Activated effector memory CD4-positive, alpha-beta T cell treated with Interleukin-2 at 50 U/mL for 16 hours (primary cell): ENCODE results near the gene APOBEC3B.
"Not testable (repeated sequence)": the region's sequence is repeated elsewhere in the genome, so short reads cannot be mapped to it uniquely, and the experiment has no call there.

Source experiments
- DNase-seq: peaks from one replicate; pipeline ENCODE4 v3.0.0-alpha.2; 2020

Gene APOBEC3B

DNA sequence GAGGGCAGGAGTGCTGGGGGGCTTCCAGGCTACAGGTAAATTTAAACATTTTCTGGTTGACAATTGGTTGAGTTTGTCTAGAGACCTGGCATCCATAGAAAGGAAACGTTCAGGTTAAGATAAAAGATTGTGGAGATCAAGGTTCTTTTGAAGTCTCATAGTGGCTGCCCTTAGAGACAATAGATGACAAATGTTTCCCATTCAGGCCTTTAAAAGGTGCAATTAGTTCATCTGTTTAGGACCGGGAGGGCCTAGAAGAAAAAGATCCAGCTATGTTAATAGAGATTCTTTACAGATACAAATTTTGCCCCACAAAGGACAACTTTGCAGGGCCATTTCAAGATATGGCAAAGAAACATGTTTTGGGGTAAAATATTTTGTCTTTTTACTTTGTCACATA, 54.9 kb downstream of the APOBEC3B start:
- DNase-seq = not testable (repeated sequence)

DNA sequence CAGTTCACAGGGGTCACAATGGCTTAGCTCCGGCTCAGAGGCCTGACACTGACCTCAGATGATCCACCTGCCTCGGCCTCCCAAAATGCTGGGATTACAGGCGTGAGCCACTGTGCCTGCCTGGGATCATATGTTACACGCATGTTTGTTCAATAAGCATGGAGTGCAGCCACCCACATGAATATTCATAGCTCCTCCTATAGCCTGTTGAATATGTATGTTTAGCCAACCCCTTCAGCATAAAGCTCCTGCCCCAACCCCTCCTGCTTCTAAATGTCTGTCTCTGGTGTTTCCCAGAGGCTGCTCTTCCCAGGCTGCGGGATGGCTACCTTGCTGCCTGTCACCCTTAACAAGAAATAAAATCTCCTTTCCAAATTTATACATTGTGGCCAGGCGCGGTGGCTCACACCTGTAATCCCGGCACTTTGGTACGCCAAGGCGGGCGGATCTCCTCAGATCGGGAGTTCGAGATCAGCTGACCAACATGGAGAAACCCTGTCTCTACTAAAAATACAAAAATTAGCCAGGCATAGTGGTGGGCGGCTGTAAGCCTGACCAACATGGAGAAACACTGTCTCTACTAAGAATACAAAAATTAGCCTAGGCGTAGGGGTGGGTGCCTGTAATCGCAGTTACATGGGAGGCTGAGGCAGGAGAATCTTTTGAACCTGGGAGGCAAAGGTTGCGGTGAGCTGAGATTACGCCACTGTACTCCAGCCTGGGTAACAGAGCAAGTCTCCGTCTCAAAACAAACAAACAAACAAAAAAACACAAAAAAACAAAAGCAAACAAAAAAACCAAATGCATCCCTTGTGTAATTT, 57.4 kb downstream of the APOBEC3B start:
- no peak for DNase-seq

DNA sequence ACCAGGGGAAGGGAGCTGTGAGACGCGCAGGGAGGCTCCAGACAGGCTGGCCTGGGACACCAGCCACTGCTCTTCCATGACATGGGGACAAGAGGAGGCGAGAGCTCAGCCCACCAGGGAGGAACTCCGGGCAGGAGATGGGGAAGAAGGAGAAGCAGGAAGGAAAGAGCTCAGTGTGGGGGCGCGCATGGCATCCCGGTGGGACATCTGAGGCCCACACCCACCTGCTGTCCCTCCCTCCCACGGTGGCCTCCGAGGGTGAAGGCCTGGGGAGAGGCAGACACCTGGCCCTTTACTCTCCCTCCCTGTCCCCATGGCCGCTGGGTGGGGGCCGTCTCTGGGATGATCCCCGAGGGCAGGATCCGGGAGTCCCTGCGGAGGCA, 58.0 kb downstream of the APOBEC3B start:
- not testable (repeated sequence) for DNase-seq

DNA sequence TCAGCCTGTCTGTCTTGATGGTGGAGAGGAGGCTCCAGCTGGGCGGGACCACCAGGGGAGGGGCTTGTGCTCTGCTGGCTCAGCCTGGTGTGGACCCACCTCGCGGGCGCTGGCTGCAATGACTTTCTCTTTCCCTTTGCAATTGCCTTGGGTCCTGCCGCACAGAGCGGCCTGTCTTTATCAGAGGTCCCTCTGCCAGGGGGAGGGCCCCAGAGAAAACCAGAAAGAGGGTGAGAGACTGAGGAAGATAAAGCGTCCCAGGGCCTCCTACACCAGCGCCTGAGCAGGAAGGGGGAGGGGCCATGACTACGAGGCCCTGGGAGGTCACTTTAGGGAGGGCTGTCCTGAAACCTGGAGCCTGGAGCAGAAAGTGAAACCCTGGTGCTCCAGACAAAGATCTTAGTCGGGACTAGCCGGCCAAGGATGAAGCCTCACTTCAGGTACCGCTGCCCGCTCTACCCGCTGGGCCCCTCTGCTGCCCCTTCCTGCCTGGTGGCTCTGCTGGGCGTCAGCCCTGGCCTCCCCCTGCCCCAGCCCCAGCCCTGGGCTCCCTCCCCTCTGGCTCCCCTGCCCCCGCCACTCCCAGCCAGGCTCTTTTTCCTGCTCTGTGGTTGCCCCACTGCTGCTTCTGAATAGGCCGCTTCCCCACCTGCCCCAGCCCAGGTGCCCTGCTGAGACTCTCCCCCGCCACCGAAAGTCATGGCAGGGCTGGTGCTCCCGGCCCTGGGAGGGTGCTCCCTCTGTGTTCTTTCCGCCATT, 58.6 kb downstream of the APOBEC3B start, which contains the start of gene APOBEC3F:
Gene APOBEC3F (plus strand): TSS at position 327 of the 759 bp plus-strand sequence. CDS start 97 bp downstream, at position 424.
- DNase-seq = peak; percentile 59

DNA sequence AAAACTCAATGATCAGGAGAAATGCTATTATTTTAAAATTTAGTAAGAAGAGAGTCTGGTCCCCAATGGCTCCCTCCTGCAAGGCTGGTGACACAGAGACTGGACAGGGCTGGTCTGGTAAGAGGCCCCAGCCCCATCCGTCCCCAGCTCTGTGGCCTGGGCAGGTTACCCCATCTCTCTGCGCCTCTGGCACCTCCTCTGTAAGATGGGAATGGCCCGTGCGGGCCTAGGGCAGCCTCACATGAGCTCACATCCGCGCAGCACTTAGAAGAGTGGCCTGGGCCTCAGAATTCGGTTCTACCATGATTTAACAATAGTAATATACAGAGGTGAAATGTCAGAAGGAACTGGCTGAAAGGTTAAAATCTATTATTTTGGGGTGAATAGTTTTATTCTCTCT, 59.8 kb downstream of the APOBEC3B start:
- no peak for DNase-seq
